GM21717 (cell line): ENCODE data around the gene CACNA2D2.

Source experiments
- ATAC-seq: cut with Tn5 transposase; IDR thresholded peaks from one replicate; pipeline ENCODE4 v1.9.1; 2021; ENCODE audit warnings: mild to moderate bottlenecking, moderate library complexity; ENCODE audit not compliant: unreplicated experiment

Gene CACNA2D2

GRCh38 chr3:50503504-50504342 lies at the start of gene CACNA2D2:
CACNA2D2 (minus strand) TSS chr3:50503634; CDS start chr3:50503423, 211 bp downstream.
- no peak for ATAC-seq

GRCh38 chr3:50552598-50552997 lies 49.2 kb upstream of the CACNA2D2 start:
- no peak for ATAC-seq

GRCh38 chr3:50551681-50552435 lies 48.4 kb upstream of the CACNA2D2 start:
- no peak for ATAC-seq

GRCh38 chr3:50551054-50551659 lies 47.7 kb upstream of the CACNA2D2 start:
- ATAC-seq = no peak

GRCh38 chr3:50550079-50550736 lies 46.8 kb upstream of the CACNA2D2 start:
- no peak for ATAC-seq

- ATAC-seq = no peak
Measured at GRCh38 chr3:50549226-50549625, 45.8 kb upstream of the CACNA2D2 start.

GRCh38 chr3:50545781-50546180 lies 42.3 kb upstream of the CACNA2D2 start:
- ATAC-seq = no peak

GRCh38 chr3:50542177-50543034 lies 39.0 kb upstream of the CACNA2D2 start:
- ATAC-seq = no peak

- ATAC-seq = no peak
Measured at GRCh38 chr3:50539356-50540286, 36.2 kb upstream of the CACNA2D2 start.

GRCh38 chr3:50537421-50538129 lies 34.1 kb upstream of the CACNA2D2 start:
- ATAC-seq = no peak

- ATAC-seq = no peak
Measured at GRCh38 chr3:50536471-50537180, 33.2 kb upstream of the CACNA2D2 start.

GRCh38 chr3:50534681-50535330 lies 31.4 kb upstream of the CACNA2D2 start:
- no peak for ATAC-seq

- ATAC-seq = no peak
Measured at GRCh38 chr3:50533807-50534461, 30.5 kb upstream of the CACNA2D2 start.

GRCh38 chr3:50533316-50533715 lies 29.9 kb upstream of the CACNA2D2 start:
- ATAC-seq = no peak

- ATAC-seq = no peak
Measured at GRCh38 chr3:50532062-50532705, 28.8 kb upstream of the CACNA2D2 start.

GRCh38 chr3:50531201-50531600 lies 27.8 kb upstream of the CACNA2D2 start:
- no peak for ATAC-seq
